Frontal cortex (tissue), 4 donors: ENCODE data around the gene CARMIL1. TPM values are rescaled to one million over a fixed set of nuclear protein-coding genes. Genes with fewer than 3 reads are reported as not detected.
A peak's percentile ranks its signal among the peaks of the same experiment; 100 is the strongest.

Experiments used
- DNase-seq, 2 donors: peaks; one replicate each; pipeline ENCODE4 v3.0.0; 2012; ENCODE audit warnings: low spot score in 2 of 2
- FAIRE-seq: peaks from 2 replicates; lab custom pipeline; 2012; peaks lifted over from hg19 to GRCh38; lab: Jason Lieb, UNC
- total RNA-seq: library from RNA; depleted of rRNA; stranded (reverse); fragments of >200 nt; gene quantifications from one replicate; pipeline ENCODE4 v1.2.3, GENCODE V29; 2014
- donor health status: control.
- donor health status: control.
- donor health status: control.

CARMIL1 gene
- total RNA-seq, result 32.6 TPM

DNA sequence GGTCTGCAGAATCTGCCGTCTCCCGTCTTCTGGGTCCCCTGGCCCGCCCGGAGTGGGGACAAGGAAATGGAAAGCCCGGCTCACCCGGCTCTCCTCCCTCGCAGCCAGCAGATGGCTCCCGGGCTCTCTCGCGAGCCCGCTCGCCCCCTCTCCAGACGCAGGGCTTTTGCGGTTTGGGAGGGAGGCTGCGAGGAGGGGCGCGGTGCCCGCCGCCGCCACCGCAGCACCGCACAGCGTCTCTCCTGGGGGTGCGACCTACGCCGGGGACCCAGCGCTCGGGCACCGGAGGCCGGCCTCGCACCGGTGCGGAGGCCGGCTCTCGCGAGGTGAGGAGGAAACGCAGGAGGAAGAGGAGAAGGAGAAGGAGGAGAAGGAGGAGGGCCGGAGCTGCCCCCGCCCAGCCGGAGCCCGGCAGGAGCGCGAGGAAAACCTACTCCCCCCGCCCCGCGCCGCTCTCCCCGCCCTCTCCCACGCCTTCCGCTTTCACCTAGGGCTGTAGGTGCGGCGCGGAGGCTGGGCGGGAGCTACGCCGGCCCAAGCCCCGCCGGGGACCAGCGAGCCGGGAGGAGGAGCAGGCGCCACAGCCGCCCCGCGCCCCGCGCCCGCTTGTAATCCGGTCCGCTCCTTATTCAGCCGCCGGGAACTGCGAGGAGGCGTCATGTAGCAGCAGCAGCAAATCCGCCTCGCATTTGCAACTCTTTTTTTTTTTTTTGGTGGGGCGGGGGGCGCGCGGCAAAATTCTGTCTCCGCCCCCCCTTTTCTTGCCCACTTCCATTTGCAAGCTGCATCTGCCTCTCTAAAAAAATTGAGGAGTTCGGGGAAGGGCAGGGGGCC, at the start of gene CARMIL1:
TSS of gene CARMIL1 (plus strand) at position 461 of the 834 bp plus-strand sequence. CDS start 422 bp downstream, outside the sequence.
- peak; percentile 76 to 79 for DNase-seq
- FAIRE-seq, result no peak

DNA sequence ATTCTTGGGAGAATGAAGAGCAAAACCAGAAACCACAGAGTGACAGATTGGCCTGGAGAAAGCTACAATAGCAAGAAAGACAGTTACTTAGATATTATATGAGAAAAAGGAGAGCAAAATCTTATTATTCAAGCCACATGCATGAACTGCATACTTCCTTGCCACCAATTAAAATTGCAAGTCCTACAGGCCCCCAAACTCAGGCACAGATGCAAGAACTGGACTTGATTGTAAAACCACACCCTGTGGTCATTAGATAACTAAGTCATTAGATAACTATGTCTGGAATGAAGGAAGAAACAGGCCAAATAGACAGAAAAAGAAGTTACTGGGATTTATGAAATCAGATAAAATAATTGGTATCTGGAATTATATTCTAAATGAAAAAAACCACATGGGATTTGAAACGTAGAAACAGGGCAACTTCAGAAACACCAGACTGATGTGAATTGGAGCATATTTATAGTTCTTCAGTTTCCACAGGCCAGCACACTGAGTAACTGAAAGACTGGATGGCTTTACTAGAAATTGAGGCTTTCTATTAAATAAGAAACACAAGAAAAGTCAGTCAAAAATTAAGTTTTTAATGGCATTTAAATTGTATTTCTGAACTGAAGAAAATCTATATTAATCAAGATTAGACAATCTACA, 49.4 kb upstream of the CARMIL1 start:
- DNase-seq (no peak), FAIRE-seq (no peak)

DNA sequence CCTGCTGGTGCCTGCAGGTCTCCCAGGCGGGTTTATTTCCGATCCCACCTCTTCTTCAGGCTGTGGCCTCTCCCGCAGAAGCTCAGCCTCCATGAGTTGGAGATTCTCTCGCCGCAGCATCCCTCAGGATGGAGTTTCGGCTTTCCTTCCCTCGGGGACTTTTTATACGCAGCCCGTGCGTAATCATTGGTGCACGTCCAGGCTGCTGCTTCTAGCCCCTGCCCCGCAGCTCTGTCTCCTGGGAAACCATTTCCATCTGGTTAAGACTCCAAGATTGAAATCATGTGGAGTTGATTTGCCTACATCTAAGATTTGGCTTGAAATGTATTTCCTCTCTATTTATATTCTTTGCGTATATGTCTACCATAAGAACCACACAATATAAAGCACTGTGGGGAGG, 46.7 kb upstream of the CARMIL1 start:
- no peak for DNase-seq
- no peak for FAIRE-seq

DNA sequence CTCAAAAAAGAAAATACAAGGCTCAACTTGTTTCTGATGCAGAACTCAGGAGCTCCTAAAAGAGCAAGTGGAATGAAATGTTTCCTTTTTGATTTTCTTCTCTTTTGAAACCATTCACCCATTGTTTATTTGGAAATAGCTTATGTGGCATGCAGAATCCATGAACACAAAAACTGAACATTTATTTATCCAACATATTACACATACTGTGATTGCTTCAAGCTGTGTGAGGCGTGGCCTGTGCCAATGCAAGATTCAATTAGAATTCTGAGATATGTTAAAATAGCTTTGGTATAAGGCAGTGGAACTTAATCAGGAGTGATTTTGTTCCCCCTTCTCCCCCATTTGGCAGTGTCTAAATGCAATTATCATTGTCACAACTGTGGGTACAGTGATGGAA, 45.9 kb upstream of the CARMIL1 start:
- DNase-seq (no peak), FAIRE-seq (no peak)

- DNase-seq, result no peak
- FAIRE-seq, result no peak
These were observed 41.6 kb upstream of the CARMIL1 start for GRCh38 chr6:25237579-25237978.

GRCh38 chr6:25239059-25239458, 40.1 kb upstream of the CARMIL1 start:
- FAIRE-seq, result no peak
- DNase-seq, result no peak

DNA sequence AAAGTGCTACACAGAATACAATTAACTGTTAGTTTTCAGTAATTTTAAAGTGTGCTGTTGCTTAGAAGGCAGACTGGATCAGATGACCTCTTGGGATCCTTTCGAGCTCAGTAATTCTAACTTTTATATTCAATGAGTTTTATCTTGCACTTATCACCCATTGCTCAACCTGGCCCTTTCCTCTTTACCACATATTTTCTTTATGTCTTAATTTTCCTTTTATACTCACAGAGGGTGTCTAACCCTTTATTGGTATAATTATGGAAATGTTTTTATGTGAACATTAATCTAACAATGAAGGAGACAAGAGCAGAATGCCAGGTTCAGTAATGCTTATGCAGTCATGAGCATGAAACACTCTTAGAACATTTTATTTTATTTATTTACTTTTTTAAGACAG, 39.7 kb upstream of the CARMIL1 start:
- DNase-seq, result no peak
- no peak for FAIRE-seq

- DNase-seq (no peak), FAIRE-seq (no peak)
These were observed 36.6 kb upstream of the CARMIL1 start for GRCh38 chr6:25242567-25242966.

DNA sequence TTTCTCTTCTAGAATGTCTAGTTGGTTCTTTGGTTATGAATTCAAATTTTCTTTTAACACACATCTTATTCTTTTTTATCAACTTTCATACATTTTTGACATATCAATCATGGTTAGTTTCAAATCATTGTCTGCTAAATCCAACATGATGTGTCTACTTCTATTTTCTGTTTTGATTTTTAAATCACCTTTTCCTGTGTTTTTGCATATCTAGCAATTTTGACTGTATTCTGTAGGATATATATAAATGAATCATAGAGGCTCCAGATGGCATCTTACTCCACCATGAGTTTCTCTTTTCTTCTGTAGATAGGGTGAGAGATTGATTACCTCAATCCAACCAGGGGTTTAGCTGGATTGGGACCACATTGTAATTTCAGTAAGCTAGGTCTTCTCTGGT, 34.3 kb upstream of the CARMIL1 start:
- DNase-seq, result no peak
- no peak for FAIRE-seq

DNA sequence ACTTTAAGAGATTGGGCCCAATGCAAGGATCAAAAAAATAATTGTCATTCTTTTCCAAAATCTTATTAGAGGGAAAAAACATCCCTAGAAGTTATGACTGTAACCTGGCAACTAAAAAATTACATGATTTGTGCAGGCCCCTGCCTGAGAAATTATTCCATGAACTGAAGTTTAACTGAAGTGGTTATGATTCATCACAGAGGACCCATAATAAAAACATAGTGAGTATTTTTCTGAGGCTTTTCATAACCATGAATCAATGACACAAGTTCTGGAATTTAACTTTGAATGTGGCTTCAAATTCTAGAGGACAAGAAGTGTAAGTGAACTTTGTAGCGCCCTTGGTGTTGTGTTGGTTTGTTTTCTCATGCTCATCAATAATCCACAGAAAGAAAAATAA, 31.1 kb upstream of the CARMIL1 start:
- DNase-seq (no peak), FAIRE-seq (no peak)

GRCh38 chr6:25249133-25249532, 30.0 kb upstream of the CARMIL1 start:
- FAIRE-seq, result peak; percentile 91

DNA sequence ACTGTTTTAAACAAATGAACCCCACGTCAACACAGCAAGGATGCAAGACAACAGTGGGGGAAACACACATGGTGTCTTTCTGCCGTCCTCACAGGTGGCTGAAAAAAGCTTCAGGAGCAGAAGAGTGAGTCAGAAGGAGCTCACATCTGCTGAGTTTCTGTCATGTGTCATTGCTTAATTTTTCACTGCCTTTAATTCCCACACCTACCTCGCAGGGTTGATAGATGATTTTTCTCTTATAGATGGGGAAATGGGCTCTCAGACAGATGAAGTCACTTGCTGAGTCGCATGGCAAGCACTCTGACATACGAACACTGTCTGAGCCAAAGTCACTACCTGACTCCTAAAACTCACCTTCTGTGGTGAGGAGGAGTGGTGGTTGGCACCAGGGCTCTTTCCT, 28.3 kb upstream of the CARMIL1 start:
- FAIRE-seq (no peak), DNase-seq (no peak)

More at GRCh38 chr6:25249133-25249532, 30.0 kb upstream of the CARMIL1 start:
- DNase-seq, result no peak

- FAIRE-seq (no peak), DNase-seq (no peak)
These were observed 27.7 kb upstream of the CARMIL1 start for GRCh38 chr6:25251426-25251825.

- DNase-seq (no peak), FAIRE-seq (no peak)
These were observed 25.8 kb upstream of the CARMIL1 start for GRCh38 chr6:25253351-25253750.

GRCh38 chr6:25254671-25255070, 24.5 kb upstream of the CARMIL1 start:
- DNase-seq (no peak), FAIRE-seq (no peak)

- no peak for FAIRE-seq
- DNase-seq, result no peak
These were observed 21.4 kb upstream of the CARMIL1 start for GRCh38 chr6:25257686-25258348.

- FAIRE-seq (no peak), DNase-seq (no peak)
These were observed 19.4 kb upstream of the CARMIL1 start for GRCh38 chr6:25259756-25260155.

DNA sequence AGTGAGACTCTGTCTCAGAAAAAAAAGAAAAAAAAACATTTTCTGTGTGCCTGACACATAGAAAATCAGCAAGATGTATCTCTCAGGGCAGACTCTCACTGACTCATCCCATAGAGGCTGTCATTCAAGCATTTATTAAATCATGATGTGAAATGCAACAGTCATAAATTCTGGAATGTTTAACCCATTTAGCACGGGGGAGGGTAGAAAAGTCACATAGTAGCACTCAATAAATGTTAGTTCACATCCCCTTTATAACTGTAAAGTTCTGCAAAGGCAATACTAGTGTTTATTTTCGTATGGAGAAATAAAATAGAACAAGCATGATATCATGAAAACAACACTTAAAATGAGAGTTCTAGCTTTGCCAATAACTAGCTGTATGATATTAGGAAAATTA, 15.5 kb upstream of the CARMIL1 start:
- DNase-seq, result no peak
- no peak for FAIRE-seq

DNA sequence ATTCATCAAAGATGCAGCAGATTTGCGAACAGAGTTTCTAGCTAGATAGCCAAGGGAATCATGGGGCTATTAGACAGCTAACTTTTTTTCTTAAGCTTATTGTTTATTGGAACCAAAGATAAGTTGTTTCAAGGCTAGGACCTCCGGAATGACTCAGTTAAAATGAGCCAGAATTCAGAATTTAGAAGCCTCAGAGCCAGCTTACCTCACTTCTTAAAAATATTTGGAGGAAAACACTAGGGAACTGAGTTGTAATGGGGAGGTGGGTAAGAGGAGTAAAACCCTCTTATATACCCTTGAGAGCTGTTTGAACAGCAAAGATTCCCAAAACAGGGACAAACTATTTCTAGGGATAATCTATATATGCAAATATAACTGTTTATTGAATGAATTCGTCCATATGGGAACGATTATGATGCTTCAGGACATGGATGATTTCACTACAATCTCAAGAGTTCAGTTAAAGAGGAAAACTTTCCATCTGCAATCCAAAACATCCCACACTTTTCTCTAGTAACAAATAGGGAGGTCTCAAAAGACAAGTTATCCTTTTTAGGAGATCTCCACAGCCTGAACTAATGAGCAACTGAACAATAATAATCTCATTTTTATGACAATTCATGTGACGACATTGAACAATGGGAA, 12.6 kb upstream of the CARMIL1 start:
- FAIRE-seq (no peak), DNase-seq (no peak)

- FAIRE-seq (no peak), DNase-seq (no peak)
These were observed 11.5 kb upstream of the CARMIL1 start for GRCh38 chr6:25267662-25268061.
